Ishikawa (cell line): ENCODE data around the gene WIPF3.

ENCODE experiments used
- CEBPB ChIP-seq: IDR thresholded peaks from 2 replicates; pipeline ENCODE4 v1.6.1; 2012
- MAX ChIP-seq: IDR thresholded peaks from 2 replicates; pipeline ENCODE4 v1.6.1; 2012
- YY1 ChIP-seq: IDR thresholded peaks from 2 replicates; pipeline ENCODE4 v1.6.1; 2012; ENCODE audit warnings: low read depth

- TF ChIP-seq CEBPB: no peak
- TF ChIP-seq YY1: no peak
- TF ChIP-seq MAX: no peak
Measured at GRCh38 chr7:29885626-29886025, 79.3 kb downstream of the WIPF3 start.
